Skeletal muscle tissue (tissue), 4 donors: ENCODE results near the gene EXT2. TPM values are rescaled to one million over a fixed set of nuclear protein-coding genes. Genes with fewer than 3 reads are reported as not detected.

Experiments
- H3K27ac ChIP-seq: one replicate; pipeline ENCODE4 v1.7.0; 2013; ENCODE audit warnings: mild to moderate bottlenecking, low read depth, low read length, inconsistent platforms
- H3K27me3 ChIP-seq, 3 donors: one replicate each; pipeline ENCODE4 v1.7.0; 2013; ENCODE audit warnings: low read length in 3 of 3; ENCODE audit not compliant: control insufficient read depth in 3 of 3, insufficient read depth in 3 of 3
- H3K36me3 ChIP-seq, 3 donors: one replicate each; pipeline ENCODE4 v1.7.0; 2013; ENCODE audit warnings: low read length in 3 of 3; ENCODE audit not compliant: control insufficient read depth in 3 of 3, insufficient read depth in 3 of 3
- H3K4me1 ChIP-seq, 3 donors: one replicate each; pipeline ENCODE4 v1.7.0; 2013; ENCODE audit warnings: low read length in 3 of 3, mild to moderate bottlenecking in 3 of 3; ENCODE audit not compliant: control insufficient read depth in 3 of 3, insufficient read depth in 3 of 3
- H3K4me3 ChIP-seq, 3 donors: one replicate each; pipeline ENCODE4 v1.7.0; 2013; ENCODE audit warnings: low read length in 3 of 3
- H3K9ac ChIP-seq, 3 donors: one replicate each; pipeline ENCODE4 v1.7.0; 2013; ENCODE audit warnings: low read length in 3 of 3, mild to moderate bottlenecking in 3 of 3, moderate library complexity in 2 of 3, low read depth in 1 of 3
- H3K9me3 ChIP-seq, 3 donors: one replicate each; pipeline ENCODE4 v1.7.0; 2013; ENCODE audit warnings: low read length in 3 of 3; ENCODE audit not compliant: control insufficient read depth in 3 of 3
- total RNA-seq: library from RNA; depleted of rRNA; stranded (reverse); fragments of >200 nt; gene quantifications from one replicate; pipeline ENCODE4 v1.2.3, GENCODE V29; 2014
- donor health status: Osteomylitis.

EXT2 gene
- total RNA-seq, 1 donor from 2014 or later = 106 TPM

DNA sequence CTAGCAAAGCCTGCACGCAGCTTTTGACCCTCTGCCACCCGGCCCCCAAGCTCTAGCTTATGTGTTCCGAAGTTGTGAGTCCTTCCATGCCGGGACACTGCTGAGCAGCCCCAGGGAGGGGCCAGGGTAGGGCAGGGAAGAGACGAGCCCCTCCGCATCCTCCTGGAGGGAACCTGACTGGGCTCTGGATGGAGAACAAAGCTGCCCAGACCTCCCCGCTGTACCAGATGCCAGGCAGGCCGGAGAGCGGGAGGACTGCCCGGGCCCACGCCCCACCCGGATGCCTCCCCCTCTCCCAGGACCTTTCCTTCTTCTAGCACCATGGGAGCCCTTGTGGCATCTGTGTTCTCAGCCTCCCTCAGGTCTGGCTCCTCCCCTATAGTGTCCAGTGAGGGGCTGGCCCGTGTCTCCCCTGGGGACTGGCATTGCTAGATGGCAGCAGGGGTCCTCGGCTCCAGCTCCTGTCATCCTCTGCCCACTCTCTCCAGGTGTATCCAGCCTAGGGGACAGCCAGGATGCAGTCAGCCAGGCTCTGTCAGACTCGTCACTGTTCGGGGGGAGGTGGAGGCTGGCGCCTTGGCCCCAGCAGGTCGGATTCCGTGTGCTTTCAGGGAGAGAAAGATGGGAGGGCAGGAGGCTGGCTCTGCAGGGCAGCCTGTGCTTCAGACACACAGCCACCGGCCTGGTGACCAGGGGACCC, 168.4 kb downstream of the EXT2 start:
- H3K4me3 ChIP-seq = no peak overlapping the region
- H3K9me3 ChIP-seq = peaks cover 0 to under 1% (median 0%) of the 10 kb centered on the region in 3 donors
- H3K36me3 ChIP-seq = no peaks in the 10 kb centered on the region
- H3K9ac ChIP-seq = no peak overlapping the region
- peaks cover 10 to 22% (median 16%) of the 10 kb centered on the region in 3 donors for H3K4me1 ChIP-seq
- H3K27me3 ChIP-seq = no peaks in the 10 kb centered on the region
- no peak overlapping the region for H3K27ac ChIP-seq

- H3K27me3 ChIP-seq = no peaks in the 10 kb centered on the region
- H3K36me3 ChIP-seq = no peaks in the 10 kb centered on the region
- no peak overlapping the region for H3K9ac ChIP-seq
- H3K27ac ChIP-seq = no peak overlapping the region
- H3K4me3 ChIP-seq = no peak overlapping the region
- H3K4me1 ChIP-seq = peaks cover 10 to 17% (median 11%) of the 10 kb centered on the region in 3 donors
- H3K9me3 ChIP-seq = peaks cover 0 to 3% (median 0%) of the 10 kb centered on the region in 3 donors
These were observed 168.9 kb downstream of the EXT2 start for GRCh38 chr11:44264438-44264749.

GRCh38 chr11:44264761-44265160, 169.3 kb downstream of the EXT2 start:
- Histone ChIP-seq H3K4me3 (no peak overlapping the region), H3K27me3 (no peaks in the 10 kb centered on the region), H3K4me1 (peaks cover 7 to 14% (median 8%) of the 10 kb centered on the region in 3 donors), H3K27ac (no peak overlapping the region), H3K9ac (no peak overlapping the region), H3K9me3 (peaks cover 0 to 3% (median 0%) of the 10 kb centered on the region in 3 donors), H3K36me3 (no peaks in the 10 kb centered on the region)

- Histone ChIP-seq H3K4me3 (no peak overlapping the region), H3K27ac (no peak overlapping the region), H3K9ac (no peak overlapping the region), H3K36me3 (no peaks in the 10 kb centered on the region), H3K27me3 (no peaks in the 10 kb centered on the region), H3K4me1 (peaks cover 0 to under 1% (median 0%) of the 10 kb centered on the region in 3 donors), H3K9me3 (peaks cover 0 to 3% (median 0%) of the 10 kb centered on the region in 3 donors)
These were observed 170.7 kb downstream of the EXT2 start for GRCh38 chr11:44266056-44266780.

- no peaks in the 10 kb centered on the region for H3K27me3 ChIP-seq
- H3K9me3 ChIP-seq = peaks cover 0 to 3% (median 0%) of the 10 kb centered on the region in 3 donors
- H3K9ac ChIP-seq = no peak overlapping the region
- no peaks in the 10 kb centered on the region for H3K4me1 ChIP-seq
- H3K36me3 ChIP-seq = no peaks in the 10 kb centered on the region
- H3K4me3 ChIP-seq = no peak overlapping the region
- H3K27ac ChIP-seq = no peak overlapping the region
These were observed 171.7 kb downstream of the EXT2 start for GRCh38 chr11:44267006-44267749.

GRCh38 chr11:44267750-44268613, 172.5 kb downstream of the EXT2 start:
- no peak overlapping the region for H3K4me3 ChIP-seq

DNA sequence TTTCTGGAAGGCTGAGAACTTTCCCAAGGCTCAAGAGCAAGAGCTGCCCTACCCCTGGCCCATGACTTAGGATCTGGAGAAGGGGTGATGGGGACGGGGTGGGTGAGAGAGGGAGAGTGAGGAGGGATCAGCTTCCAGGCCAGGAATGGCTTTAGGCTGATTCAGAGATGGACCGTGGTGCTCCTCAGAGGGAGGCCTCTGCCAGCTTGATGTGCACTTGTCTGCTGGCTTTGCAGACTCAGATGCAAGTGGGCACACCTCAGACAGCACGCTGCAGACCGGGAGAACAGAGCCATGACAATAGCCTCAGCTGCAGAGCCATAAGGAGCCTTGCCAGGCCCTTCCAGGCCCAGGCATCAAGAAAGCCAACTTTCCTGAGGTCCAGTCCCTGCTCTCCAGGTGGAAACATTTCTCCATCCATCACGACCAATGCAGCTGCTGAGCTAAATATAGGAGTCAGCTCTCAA, 173.2 kb downstream of the EXT2 start:
- H3K4me1 ChIP-seq = no peaks in the 10 kb centered on the region
- no peak overlapping the region for H3K9ac ChIP-seq
- no peaks in the 10 kb centered on the region for H3K27me3 ChIP-seq
- H3K9me3 ChIP-seq = peaks cover 0 to 3% (median 0%) of the 10 kb centered on the region in 3 donors
- H3K4me3 ChIP-seq = no peak overlapping the region
- no peak overlapping the region for H3K27ac ChIP-seq
- H3K36me3 ChIP-seq = no peaks in the 10 kb centered on the region

More at GRCh38 chr11:44267750-44268613, 172.5 kb downstream of the EXT2 start:
- Histone ChIP-seq H3K4me1 (no peaks in the 10 kb centered on the region), H3K27me3 (no peaks in the 10 kb centered on the region), H3K36me3 (no peaks in the 10 kb centered on the region), H3K9ac (no peak overlapping the region), H3K9me3 (peaks cover 0 to 3% (median 0%) of the 10 kb centered on the region in 3 donors), H3K27ac (no peak overlapping the region)

GRCh38 chr11:44269369-44270351, 174.2 kb downstream of the EXT2 start:
- H3K4me3 ChIP-seq = no peak overlapping the region
- no peaks in the 10 kb centered on the region for H3K36me3 ChIP-seq
- H3K27ac ChIP-seq = no peak overlapping the region
- no peaks in the 10 kb centered on the region for H3K4me1 ChIP-seq
- no peak overlapping the region for H3K9ac ChIP-seq
- H3K27me3 ChIP-seq = no peaks in the 10 kb centered on the region
- peaks cover 0 to 3% (median 0%) of the 10 kb centered on the region in 3 donors for H3K9me3 ChIP-seq
